Neural crest cell (in vitro differentiated cells): Measurements from ENCODE around the gene ATP5MK. TPM values are rescaled to one million over a fixed set of nuclear protein-coding genes. Genes with fewer than 3 reads are reported as not detected.

Experiments used
- DNase-seq: peaks from one replicate; pipeline ENCODE4 v3.0.0; 2021; ENCODE audit warnings: low read depth, mixed read lengths, low spot score
- H3K27ac Mint-ChIP-seq: one replicate; pipeline ENCODE4 v1.8.0; 2021; ENCODE audit warnings: mild to moderate bottlenecking, mixed read lengths; ENCODE audit not compliant: unreplicated experiment
- H3K27me3 Mint-ChIP-seq: 2 replicates; pipeline ENCODE4 v1.8.0; 2021; ENCODE audit warnings: low read depth, mild to moderate bottlenecking, mixed read lengths
- H3K36me3 Mint-ChIP-seq: 2 replicates; pipeline ENCODE4 v1.8.0; 2021; ENCODE audit warnings: low read depth, mild to moderate bottlenecking, mixed read lengths
- H3K4me1 Mint-ChIP-seq: 2 replicates; pipeline ENCODE4 v1.8.0; 2021; ENCODE audit warnings: mixed read lengths
- H3K4me3 Mint-ChIP-seq: one replicate; pipeline ENCODE4 v1.8.0; 2021; ENCODE audit warnings: mild to moderate bottlenecking, mixed read lengths
- H3K9me3 Mint-ChIP-seq: 2 replicates; pipeline ENCODE4 v1.8.0; 2021; ENCODE audit warnings: mixed read lengths
- microRNA-seq: library from miRNA; unstranded; fragments of <30 nt; microRNA quantifications from one replicate; pipeline ENCODE4, GENCODE V29; 2020
- total RNA-seq: library from RNA; stranded (reverse); gene quantifications from 2 replicates; pipeline ENCODE4 v1.2.1, GENCODE V29; 2021
- TF ChIP-seq, protein P1 (sequence below): fragments of 200-600 bp; sonication (generic); conservative IDR thresholded peaks from 2 replicates; pipeline ENCODE4 v1.5.0; 2021; ENCODE audit warnings: antibody characterized with exemption, mild to moderate bottlenecking

The ATP5MK gene
- total RNA-seq, 1 donor from 2014 or later = 263 TPM

GRCh38 chr10:103353281-103353680 is 43.0 kb downstream of the ATP5MK start:
- TF ChIP-seq, protein P1, sequence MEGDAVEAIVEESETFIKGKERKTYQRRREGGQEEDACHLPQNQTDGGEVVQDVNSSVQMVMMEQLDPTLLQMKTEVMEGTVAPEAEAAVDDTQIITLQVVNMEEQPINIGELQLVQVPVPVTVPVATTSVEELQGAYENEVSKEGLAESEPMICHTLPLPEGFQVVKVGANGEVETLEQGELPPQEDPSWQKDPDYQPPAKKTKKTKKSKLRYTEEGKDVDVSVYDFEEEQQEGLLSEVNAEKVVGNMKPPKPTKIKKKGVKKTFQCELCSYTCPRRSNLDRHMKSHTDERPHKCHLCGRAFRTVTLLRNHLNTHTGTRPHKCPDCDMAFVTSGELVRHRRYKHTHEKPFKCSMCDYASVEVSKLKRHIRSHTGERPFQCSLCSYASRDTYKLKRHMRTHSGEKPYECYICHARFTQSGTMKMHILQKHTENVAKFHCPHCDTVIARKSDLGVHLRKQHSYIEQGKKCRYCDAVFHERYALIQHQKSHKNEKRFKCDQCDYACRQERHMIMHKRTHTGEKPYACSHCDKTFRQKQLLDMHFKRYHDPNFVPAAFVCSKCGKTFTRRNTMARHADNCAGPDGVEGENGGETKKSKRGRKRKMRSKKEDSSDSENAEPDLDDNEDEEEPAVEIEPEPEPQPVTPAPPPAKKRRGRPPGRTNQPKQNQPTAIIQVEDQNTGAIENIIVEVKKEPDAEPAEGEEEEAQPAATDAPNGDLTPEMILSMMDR = no peak
- no peak overlapping the region for H3K27ac Mint-ChIP-seq
- peaks cover 15% of the 10 kb centered on the region for H3K4me1 Mint-ChIP-seq
- H3K4me3 Mint-ChIP-seq = peak overlapping the region; percentile 44
- H3K27me3 Mint-ChIP-seq = no peaks in the 10 kb centered on the region
- no peak for DNase-seq
- no peaks in the 10 kb centered on the region for H3K9me3 Mint-ChIP-seq
- no peaks in the 10 kb centered on the region for H3K36me3 Mint-ChIP-seq

DNA sequence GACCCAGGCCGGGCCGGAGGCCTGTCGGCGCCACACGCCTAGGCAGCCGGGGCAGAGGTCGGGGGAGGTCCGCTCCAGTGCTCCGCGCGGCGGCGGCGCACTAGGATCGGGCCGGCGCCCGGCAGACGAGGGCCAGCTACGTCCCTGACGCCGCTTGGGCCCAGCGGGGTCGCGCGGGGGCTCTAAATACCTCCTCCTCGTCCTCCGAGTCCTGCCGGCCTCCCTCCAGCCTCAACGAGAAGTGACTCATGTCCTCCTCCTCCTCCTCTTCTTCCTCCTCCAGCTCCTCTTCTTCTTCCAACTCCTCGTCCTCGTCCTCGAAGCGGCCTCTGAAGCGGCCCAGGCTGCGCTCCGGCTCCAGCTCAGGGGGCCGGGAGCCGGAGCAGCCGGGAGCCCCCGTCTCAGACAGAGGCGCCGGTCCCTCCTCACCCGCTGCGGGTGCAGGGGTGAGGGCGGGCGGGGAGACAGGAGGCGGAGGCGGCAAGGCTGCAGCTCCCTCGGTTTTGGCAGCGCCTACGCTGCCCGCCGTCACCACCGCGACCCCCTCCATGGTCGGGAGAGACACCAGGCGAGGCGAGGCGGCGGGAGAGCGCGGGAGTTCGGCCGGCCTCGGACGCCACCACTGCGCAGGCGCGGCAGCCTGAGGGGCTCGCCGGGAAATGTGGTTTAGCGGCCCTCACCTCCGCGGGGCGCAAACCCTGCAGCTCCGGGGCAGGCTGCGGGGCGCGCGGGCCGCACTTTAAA is 45.6 kb downstream of the ATP5MK start, which contains the start of gene PCGF6:
TSS of gene PCGF6 (minus strand) at position 624 of the 744 bp plus-strand sequence. CDS start at position 550, 74 bp downstream.
- H3K27me3 Mint-ChIP-seq = no peaks in the 10 kb centered on the region
- H3K36me3 Mint-ChIP-seq = no peaks in the 10 kb centered on the region
- TF ChIP-seq, protein P1 = peak; percentile 24
- no peaks in the 10 kb centered on the region for H3K9me3 Mint-ChIP-seq
- peak within 1 kb of the TSS; percentile 98 for H3K27ac Mint-ChIP-seq
- DNase-seq = peak; percentile 90
- peak within 1 kb of the TSS; percentile 89 for H3K4me3 Mint-ChIP-seq
- H3K4me1 Mint-ChIP-seq = peaks cover 15% of the 10 kb centered on the region

DNA sequence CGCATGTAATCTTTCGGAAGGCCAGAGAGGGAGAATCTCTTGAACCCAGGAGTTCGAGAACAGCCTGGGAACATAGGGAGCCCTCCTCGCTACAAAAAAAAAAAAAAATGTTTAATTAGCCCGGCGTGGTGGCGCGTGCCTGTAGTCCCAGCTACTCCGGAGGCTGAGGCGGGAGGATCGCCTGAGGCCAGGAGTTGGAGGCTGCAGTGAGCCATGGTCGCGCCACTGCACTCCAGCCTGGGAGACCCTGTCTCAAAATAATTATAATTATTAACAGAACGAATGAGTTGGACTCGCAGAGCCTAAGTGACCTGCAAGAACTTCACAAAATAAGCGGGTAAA is 46.1 kb downstream of the ATP5MK start:
- TF ChIP-seq, protein P1 = no peak
- no peaks in the 10 kb centered on the region for H3K9me3 Mint-ChIP-seq
- peak overlapping the region; percentile 89 for H3K4me3 Mint-ChIP-seq

More for the DNA sequence above, 46.1 kb downstream of the ATP5MK start:
- Mint-ChIP-seq H3K27me3 (no peaks in the 10 kb centered on the region), H3K27ac (no peak overlapping the region), H3K4me1 (peaks cover 15% of the 10 kb centered on the region), H3K36me3 (no peaks in the 10 kb centered on the region)
- no peak for DNase-seq

Small RNA genes within 50 kb of the gene (microRNA-seq; reads per million reads assigned to microRNA genes)
- 8,302 reads per million, percentile 93 among the genes with 10 or more reads in this experiment for gene MIR1307

Other genes starting within 250 kb of the ATP5MK start
- 71.3 and 71.6 TPM in 2 replicates for gene NT5C2, start 203.2 kb downstream of the ATP5MK start, total RNA-seq
- gene RPEL1, start 150.6 kb downstream of the ATP5MK start, total RNA-seq = not detected in 2 replicates
- gene INA, start 119.3 kb downstream of the ATP5MK start, total RNA-seq = 36.4 and 39.7 TPM in 2 replicates
- gene PCGF6, start 45.3 kb downstream of the ATP5MK start, total RNA-seq = 21.5 and 22.5 TPM in 2 replicates
- 11.5 and 12.4 TPM in 2 replicates for gene TAF5, start 28.5 kb downstream of the ATP5MK start, total RNA-seq
- gene PDCD11, start 151 bp upstream of the ATP5MK start, total RNA-seq = 74.1 and 76.4 TPM in 2 replicates
- not detected in 2 replicates for gene CALHM2, start 55.9 kb upstream of the ATP5MK start, total RNA-seq
- gene CALHM1, start 62.4 kb upstream of the ATP5MK start, total RNA-seq = not detected in 2 replicates
- gene CALHM3, start 82.8 kb upstream of the ATP5MK start, total RNA-seq = not detected in 2 replicates
- gene NEURL1, start 97.2 kb upstream of the ATP5MK start, total RNA-seq = 1.8 and 2.7 TPM in 2 replicates